Lower lobe of right lung (tissue), 2 donors: Measurements from ENCODE around the gene TPH2. TPM values are rescaled to one million over a fixed set of nuclear protein-coding genes. Genes with fewer than 3 reads are reported as not detected.

ENCODE experiments used
- ATAC-seq, 2 donors: fragments of 200-7000 bp; cut with Tn5 transposase; one replicate each; pipeline ENCODE4 v1.9.1; 2020 to 2022; ENCODE audit warnings: mild to moderate bottlenecking in 2 of 2, moderate library complexity in 2 of 2
- DNase-seq: peaks from one replicate; pipeline ENCODE4 v3.0.0-alpha.2; 2020
- H3K27ac ChIP-seq: fragments of 200-600 bp; one replicate; pipeline ENCODE4 v1.8.0; 2022
- H3K27me3 ChIP-seq: fragments of 200-600 bp; one replicate; pipeline ENCODE4 v1.8.0; 2022; ENCODE audit warnings: low read depth
- H3K36me3 ChIP-seq: fragments of 200-600 bp; one replicate; pipeline ENCODE4 v1.8.0; 2022; ENCODE audit warnings: mild to moderate bottlenecking
- H3K4me1 ChIP-seq: fragments of 200-600 bp; one replicate; pipeline ENCODE4 v1.8.0; 2022
- H3K4me3 ChIP-seq: fragments of 200-600 bp; one replicate; pipeline ENCODE4 v1.8.0; 2022; ENCODE audit warnings: mild to moderate bottlenecking
- H3K9me3 ChIP-seq: fragments of 200-600 bp; one replicate; pipeline ENCODE4 v1.8.0; 2022
- intact Hi-C: fragments of 100-400 bp; cut with DNase I; formaldehyde crosslinking; loops from one replicate; pipeline ENCODE4 v1.11.0; 2022
- total RNA-seq: library from RNA; stranded (reverse); fragmentation: NEBNext Ultra II Directional; extraction: Animal tissue kit (Norgen Biotek cat#: 25700); gene quantifications from one replicate; pipeline ENCODE4 v1.2.1, GENCODE V29; 2021
- TF ChIP-seq, protein P1 (sequence below): fragments of 200-600 bp; IDR thresholded peaks from one replicate; pipeline ENCODE4 v1.8.0; 2022; ENCODE audit warnings: antibody characterized with exemption, mild to moderate bottlenecking
- donor health status: DM: no; HTN: yes; CAD: no; lungs with severe emphysema.

Gene TPH2
- total RNA-seq, 1 donor from 2014 or later: not detected

GRCh38 chr12:71972441-71973074 lies 33.9 kb downstream of the TPH2 start:
- Histone ChIP-seq H3K4me1 (no peaks in the 10 kb centered on the region), H3K4me3 (no peak overlapping the region), H3K36me3 (no peaks in the 10 kb centered on the region), H3K9me3 (no peaks in the 10 kb centered on the region), H3K27me3 (no peaks in the 10 kb centered on the region), H3K27ac (no peak overlapping the region)
- TF ChIP-seq, protein P1, sequence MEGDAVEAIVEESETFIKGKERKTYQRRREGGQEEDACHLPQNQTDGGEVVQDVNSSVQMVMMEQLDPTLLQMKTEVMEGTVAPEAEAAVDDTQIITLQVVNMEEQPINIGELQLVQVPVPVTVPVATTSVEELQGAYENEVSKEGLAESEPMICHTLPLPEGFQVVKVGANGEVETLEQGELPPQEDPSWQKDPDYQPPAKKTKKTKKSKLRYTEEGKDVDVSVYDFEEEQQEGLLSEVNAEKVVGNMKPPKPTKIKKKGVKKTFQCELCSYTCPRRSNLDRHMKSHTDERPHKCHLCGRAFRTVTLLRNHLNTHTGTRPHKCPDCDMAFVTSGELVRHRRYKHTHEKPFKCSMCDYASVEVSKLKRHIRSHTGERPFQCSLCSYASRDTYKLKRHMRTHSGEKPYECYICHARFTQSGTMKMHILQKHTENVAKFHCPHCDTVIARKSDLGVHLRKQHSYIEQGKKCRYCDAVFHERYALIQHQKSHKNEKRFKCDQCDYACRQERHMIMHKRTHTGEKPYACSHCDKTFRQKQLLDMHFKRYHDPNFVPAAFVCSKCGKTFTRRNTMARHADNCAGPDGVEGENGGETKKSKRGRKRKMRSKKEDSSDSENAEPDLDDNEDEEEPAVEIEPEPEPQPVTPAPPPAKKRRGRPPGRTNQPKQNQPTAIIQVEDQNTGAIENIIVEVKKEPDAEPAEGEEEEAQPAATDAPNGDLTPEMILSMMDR: no peak
- ATAC-seq: no peak
- no peak for DNase-seq
- intact Hi-C loops: no loop called here

- Histone ChIP-seq H3K27me3 (no peaks in the 10 kb centered on the region), H3K4me1 (no peaks in the 10 kb centered on the region), H3K27ac (no peak overlapping the region), H3K4me3 (no peak overlapping the region), H3K36me3 (no peaks in the 10 kb centered on the region), H3K9me3 (no peaks in the 10 kb centered on the region)
- TF ChIP-seq, protein P1: no peak
- intact Hi-C loops: no loop called here
- no peak for ATAC-seq
- no peak for DNase-seq
These were observed 35.0 kb downstream of the TPH2 start for GRCh38 chr12:71973687-71974086.

- intact Hi-C loops: no loop called here
- H3K27me3 ChIP-seq: no peaks in the 10 kb centered on the region
- TF ChIP-seq, protein P1: no peak
- no peak overlapping the region for H3K4me3 ChIP-seq
- no peaks in the 10 kb centered on the region for H3K4me1 ChIP-seq
- no peaks in the 10 kb centered on the region for H3K36me3 ChIP-seq
- H3K9me3 ChIP-seq: no peaks in the 10 kb centered on the region
- DNase-seq (no peak), ATAC-seq (peak in 1 of 2 donors; percentile 14)
- H3K27ac ChIP-seq: no peak overlapping the region
These were observed 41.9 kb downstream of the TPH2 start for GRCh38 chr12:71980538-71980937.

GRCh38 chr12:71981149-71981548 lies 42.5 kb downstream of the TPH2 start:
- ATAC-seq (no peak), DNase-seq (no peak)
- Histone ChIP-seq H3K4me1 (no peaks in the 10 kb centered on the region), H3K4me3 (no peak overlapping the region), H3K36me3 (no peaks in the 10 kb centered on the region), H3K27ac (no peak overlapping the region), H3K27me3 (no peaks in the 10 kb centered on the region), H3K9me3 (no peaks in the 10 kb centered on the region)
- TF ChIP-seq, protein P1: no peak
- intact Hi-C loops: no loop called here

- Histone ChIP-seq H3K4me3 (no peak overlapping the region), H3K27me3 (no peaks in the 10 kb centered on the region), H3K4me1 (no peaks in the 10 kb centered on the region), H3K9me3 (no peaks in the 10 kb centered on the region), H3K27ac (no peak overlapping the region), H3K36me3 (no peaks in the 10 kb centered on the region)
- TF ChIP-seq, protein P1: no peak
- no peak for ATAC-seq
- no peak for DNase-seq
- intact Hi-C loops: no loop called here
These were observed 56.1 kb downstream of the TPH2 start for GRCh38 chr12:71994715-71995114.
